ENCODE measurements around the gene IL34.
"Not testable (repeated sequence)": the region's sequence is repeated elsewhere in the genome, so short reads cannot be mapped to it uniquely, and the experiment has no call there.

- not testable (repeated sequence) for TF ChIP-seq FOXM1 (IDR thresholded peaks at IDR 0.05; ENCODE audit: borderline replicate concordance); NFRKB (IDR thresholded peaks at IDR 0.05); FOXK2 (IDR thresholded peaks at IDR 0.05); ARNT (IDR thresholded peaks at IDR 0.05); FOXA1 (IDR thresholded peaks at IDR 0.05); SP1 (IDR thresholded peaks at IDR 0.05)
These were observed 24.5 kb upstream of the IL34 start for GRCh38 chr16:70621864-70622263.
